ES-I3 (cell line): ENCODE data around the gene GABARAPL1.

Source experiments
- H3K36me3 ChIP-seq: 2 replicates; pipeline ENCODE4 v1.6.1; 2013; ENCODE audit warnings: mild to moderate bottlenecking, low read length, control low read depth, moderate library complexity; ENCODE audit not compliant: insufficient read depth
- H3K4me1 ChIP-seq: 2 replicates; pipeline ENCODE4 v1.6.1; 2013; ENCODE audit warnings: mild to moderate bottlenecking, control low read depth, low read length; ENCODE audit not compliant: insufficient read depth
- H3K9ac ChIP-seq: 2 replicates; pipeline ENCODE4 v1.6.1; 2013; ENCODE audit warnings: low read depth, mild to moderate bottlenecking, low read length, moderate library complexity
- H3K9me3 ChIP-seq: 2 replicates; pipeline ENCODE4 v1.6.1; 2013; ENCODE audit warnings: mild to moderate bottlenecking, low read length, moderate library complexity; ENCODE audit not compliant: control insufficient read depth, insufficient read depth

GABARAPL1 gene

GRCh38 chr12:10227648-10228047 is 15.0 kb downstream of the GABARAPL1 start:
- H3K9ac ChIP-seq: no peak overlapping the region
- H3K36me3 ChIP-seq: peaks cover 13% of the 10 kb centered on the region
- no peaks in the 10 kb centered on the region; the same call in 1 of the 2 replicates for H3K9me3 ChIP-seq
- no peaks in the 10 kb centered on the region for H3K4me1 ChIP-seq

- Histone ChIP-seq H3K36me3 (no peaks in the 10 kb centered on the region; the same call in 1 of the 2 replicates), H3K9ac (no peak overlapping the region), H3K4me1 (no peaks in the 10 kb centered on the region), H3K9me3 (peaks cover 22% of the 10 kb centered on the region)
Observed at GRCh38 chr12:10234562-10234961, 21.9 kb downstream of the GABARAPL1 start.

GRCh38 chr12:10235761-10236631 is 23.3 kb downstream of the GABARAPL1 start:
- H3K9me3 ChIP-seq: peaks cover 22% of the 10 kb centered on the region

GRCh38 chr12:10236720-10237119 is 24.0 kb downstream of the GABARAPL1 start:
- peaks cover 22% of the 10 kb centered on the region for H3K9me3 ChIP-seq
- no peaks in the 10 kb centered on the region; the same call in 1 of the 2 replicates for H3K36me3 ChIP-seq
- H3K9ac ChIP-seq: no peak overlapping the region
- peaks cover 5% of the 10 kb centered on the region; the same call in 1 of the 2 replicates for H3K4me1 ChIP-seq

More at GRCh38 chr12:10235761-10236631, 23.3 kb downstream of the GABARAPL1 start:
- Histone ChIP-seq H3K9ac (no peak overlapping the region), H3K4me1 (peaks cover 4% of the 10 kb centered on the region; the same call in 1 of the 2 replicates), H3K36me3 (no peaks in the 10 kb centered on the region; the same call in 1 of the 2 replicates)

GRCh38 chr12:10238526-10238925 is 25.8 kb downstream of the GABARAPL1 start:
- H3K36me3 ChIP-seq: no peaks in the 10 kb centered on the region; the same call in 1 of the 2 replicates
- H3K4me1 ChIP-seq: peaks cover 15% of the 10 kb centered on the region
- H3K9ac ChIP-seq: no peak overlapping the region
- peaks cover 22% of the 10 kb centered on the region for H3K9me3 ChIP-seq

- Histone ChIP-seq H3K9ac (no peak overlapping the region), H3K9me3 (peaks cover 10% of the 10 kb centered on the region; the same call in 1 of the 2 replicates), H3K36me3 (no peaks in the 10 kb centered on the region; the same call in 1 of the 2 replicates), H3K4me1 (peaks cover 15% of the 10 kb centered on the region)
Observed at GRCh38 chr12:10241290-10241689, 28.6 kb downstream of the GABARAPL1 start.

GRCh38 chr12:10241727-10242126 is 29.1 kb downstream of the GABARAPL1 start:
- Histone ChIP-seq H3K36me3 (no peaks in the 10 kb centered on the region; the same call in 1 of the 2 replicates), H3K4me1 (peaks cover 15% of the 10 kb centered on the region), H3K9me3 (peaks cover 7% of the 10 kb centered on the region; the same call in 1 of the 2 replicates), H3K9ac (no peak overlapping the region)

- no peak overlapping the region for H3K9ac ChIP-seq
Observed at GRCh38 chr12:10242539-10242938, 29.9 kb downstream of the GABARAPL1 start.

GRCh38 chr12:10243818-10244520 is 31.3 kb downstream of the GABARAPL1 start:
- Histone ChIP-seq H3K9me3 (no peaks in the 10 kb centered on the region), H3K9ac (no peak overlapping the region), H3K36me3 (no peaks in the 10 kb centered on the region), H3K4me1 (peaks cover 15% of the 10 kb centered on the region)

More at GRCh38 chr12:10242539-10242938, 29.9 kb downstream of the GABARAPL1 start:
- H3K36me3 ChIP-seq: no peaks in the 10 kb centered on the region; the same call in 1 of the 2 replicates
- peaks cover 15% of the 10 kb centered on the region for H3K4me1 ChIP-seq
- peaks cover under 1% of the 10 kb centered on the region; the same call in 1 of the 2 replicates for H3K9me3 ChIP-seq

- H3K9ac ChIP-seq: no peak overlapping the region
- peaks cover 4% of the 10 kb centered on the region for H3K4me1 ChIP-seq
- H3K9me3 ChIP-seq: no peaks in the 10 kb centered on the region
- H3K36me3 ChIP-seq: no peaks in the 10 kb centered on the region
Observed at GRCh38 chr12:10247436-10248058, 34.9 kb downstream of the GABARAPL1 start.

GRCh38 chr12:10249690-10250455 is 37.2 kb downstream of the GABARAPL1 start:
- Histone ChIP-seq H3K36me3 (no peaks in the 10 kb centered on the region), H3K4me1 (peaks cover 3% of the 10 kb centered on the region; the same call in 1 of the 2 replicates), H3K9ac (no peak overlapping the region), H3K9me3 (no peaks in the 10 kb centered on the region)

- no peaks in the 10 kb centered on the region for H3K9me3 ChIP-seq
- H3K9ac ChIP-seq: no peak overlapping the region
- H3K4me1 ChIP-seq: peaks cover 3% of the 10 kb centered on the region; the same call in 1 of the 2 replicates
Observed at GRCh38 chr12:10251669-10252068, 39.0 kb downstream of the GABARAPL1 start.

GRCh38 chr12:10252201-10252600 is 39.5 kb downstream of the GABARAPL1 start:
- Histone ChIP-seq H3K36me3 (no peaks in the 10 kb centered on the region), H3K9me3 (no peaks in the 10 kb centered on the region), H3K4me1 (peaks cover 3% of the 10 kb centered on the region; the same call in 1 of the 2 replicates), H3K9ac (no peak overlapping the region)

More at GRCh38 chr12:10251669-10252068, 39.0 kb downstream of the GABARAPL1 start:
- no peaks in the 10 kb centered on the region for H3K36me3 ChIP-seq
